SIG-M5 (cell line): ENCODE results near the gene SNX19.
"Not testable (repeated sequence)": the region's sequence is repeated elsewhere in the genome, so short reads cannot be mapped to it uniquely, and the experiment has no call there.

Experiments used
- DNase-seq: peaks from one replicate; lab custom pipeline; 2025; lab: John Stamatoyannopoulos, UW

The SNX19 gene, protein sequence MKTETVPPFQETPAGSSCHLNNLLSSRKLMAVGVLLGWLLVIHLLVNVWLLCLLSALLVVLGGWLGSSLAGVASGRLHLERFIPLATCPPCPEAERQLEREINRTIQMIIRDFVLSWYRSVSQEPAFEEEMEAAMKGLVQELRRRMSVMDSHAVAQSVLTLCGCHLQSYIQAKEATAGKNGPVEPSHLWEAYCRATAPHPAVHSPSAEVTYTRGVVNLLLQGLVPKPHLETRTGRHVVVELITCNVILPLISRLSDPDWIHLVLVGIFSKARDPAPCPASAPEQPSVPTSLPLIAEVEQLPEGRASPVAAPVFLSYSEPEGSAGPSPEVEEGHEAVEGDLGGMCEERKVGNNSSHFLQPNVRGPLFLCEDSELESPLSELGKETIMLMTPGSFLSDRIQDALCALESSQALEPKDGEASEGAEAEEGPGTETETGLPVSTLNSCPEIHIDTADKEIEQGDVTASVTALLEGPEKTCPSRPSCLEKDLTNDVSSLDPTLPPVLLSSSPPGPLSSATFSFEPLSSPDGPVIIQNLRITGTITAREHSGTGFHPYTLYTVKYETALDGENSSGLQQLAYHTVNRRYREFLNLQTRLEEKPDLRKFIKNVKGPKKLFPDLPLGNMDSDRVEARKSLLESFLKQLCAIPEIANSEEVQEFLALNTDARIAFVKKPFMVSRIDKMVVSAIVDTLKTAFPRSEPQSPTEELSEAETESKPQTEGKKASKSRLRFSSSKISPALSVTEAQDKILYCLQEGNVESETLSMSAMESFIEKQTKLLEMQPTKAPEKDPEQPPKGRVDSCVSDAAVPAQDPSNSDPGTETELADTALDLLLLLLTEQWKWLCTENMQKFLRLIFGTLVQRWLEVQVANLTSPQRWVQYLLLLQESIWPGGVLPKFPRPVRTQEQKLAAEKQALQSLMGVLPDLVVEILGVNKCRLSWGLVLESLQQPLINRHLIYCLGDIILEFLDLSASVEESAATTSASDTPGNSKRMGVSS

GRCh38 chr11:130916238-130916855 lies at the start of gene SNX19:
Gene SNX19 (minus strand): TSS chr11:130916479. CDS start chr11:130915939, 540 bp downstream.
- no peak for DNase-seq

GRCh38 chr11:130964058-130964792 lies 47.9 kb upstream of the SNX19 start:
- DNase-seq = no peak

DNA sequence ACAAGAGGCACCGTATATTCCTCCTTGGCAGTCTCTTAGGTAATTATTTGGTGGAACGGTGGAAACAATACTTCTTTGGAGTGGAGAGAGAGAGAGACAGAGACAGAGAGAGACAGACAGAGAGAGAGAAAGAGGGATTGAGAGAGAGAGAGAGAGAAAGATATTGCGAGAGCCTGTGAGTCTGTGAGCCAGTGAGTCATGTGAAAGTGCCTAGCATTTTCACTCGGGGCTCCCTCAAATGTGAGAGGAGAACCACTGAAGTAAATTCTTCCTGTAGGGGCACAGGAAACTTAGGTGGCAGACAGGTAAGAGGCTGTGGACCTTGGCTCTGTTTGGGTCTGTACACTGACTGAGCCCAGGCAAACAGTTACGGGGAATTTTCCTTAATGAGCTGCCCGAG lies 31.6 kb upstream of the SNX19 start:
- DNase-seq = no peak

GRCh38 chr11:130947481-130947880 lies 31.2 kb upstream of the SNX19 start:
- no peak for DNase-seq

DNA sequence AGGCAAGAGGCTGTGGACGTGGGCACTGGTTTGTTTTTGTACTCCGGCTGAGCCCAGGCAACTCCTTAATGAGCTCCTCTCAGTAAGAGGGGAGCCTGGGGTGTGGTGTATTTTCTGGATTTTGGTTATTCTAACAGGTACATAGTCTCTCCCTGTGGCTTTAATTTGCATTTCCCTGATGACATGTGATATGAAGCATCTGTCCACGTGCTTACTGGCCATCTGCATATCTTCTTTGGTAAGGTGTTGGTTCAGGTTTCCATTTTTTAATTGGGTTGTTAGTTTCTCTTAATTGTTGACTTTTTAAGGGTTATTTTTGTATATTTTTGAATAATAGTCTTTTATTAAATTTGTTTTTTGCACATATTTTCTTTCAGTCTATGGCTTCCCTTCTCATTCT lies 30.8 kb upstream of the SNX19 start:
- no peak for DNase-seq

GRCh38 chr11:130945896-130946295 lies 29.6 kb upstream of the SNX19 start:
- no peak for DNase-seq

DNA sequence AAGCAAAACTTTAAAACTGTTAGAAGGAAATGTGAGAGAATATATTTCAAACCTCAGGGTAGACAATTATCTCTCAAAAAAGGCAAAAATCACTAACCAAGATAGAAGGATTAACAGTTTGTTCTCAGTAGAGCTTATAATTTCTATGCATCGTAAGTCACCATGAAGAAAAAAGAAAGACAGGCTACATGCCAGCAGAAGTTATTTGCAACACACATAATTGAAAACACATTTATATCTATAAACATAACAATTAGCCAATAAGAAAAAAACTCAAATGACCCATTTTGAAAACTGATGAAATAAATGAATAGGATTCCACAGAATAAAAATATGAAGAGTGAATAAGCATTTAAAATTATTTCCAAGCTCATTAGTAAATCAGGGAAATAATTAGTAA lies 24.4 kb upstream of the SNX19 start:
- DNase-seq = no peak

DNA sequence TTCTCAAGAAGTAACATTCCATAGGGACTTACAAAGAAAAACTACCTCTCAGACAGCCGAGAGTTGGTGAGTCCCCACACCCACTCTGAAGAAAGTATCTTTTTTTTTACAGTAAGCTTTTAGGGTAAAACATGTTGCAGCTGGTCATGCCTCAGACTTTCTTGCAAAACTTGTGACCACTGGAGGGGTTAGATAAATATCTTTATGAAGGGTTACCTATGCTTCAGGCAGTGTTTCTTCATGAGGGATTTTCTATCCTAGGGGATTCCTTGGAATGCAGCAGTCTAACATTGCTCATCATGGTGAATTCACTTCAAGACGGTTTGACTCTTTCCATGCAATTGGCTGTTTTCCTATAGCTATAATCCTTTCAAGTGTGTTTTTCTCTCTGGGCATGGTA lies 20.8 kb upstream of the SNX19 start:
- DNase-seq = no peak

- DNase-seq = no peak
Observed at GRCh38 chr11:130932086-130932712, 15.9 kb upstream of the SNX19 start.

GRCh38 chr11:130924750-130925149 lies 8.5 kb upstream of the SNX19 start:
- DNase-seq = no peak

DNA sequence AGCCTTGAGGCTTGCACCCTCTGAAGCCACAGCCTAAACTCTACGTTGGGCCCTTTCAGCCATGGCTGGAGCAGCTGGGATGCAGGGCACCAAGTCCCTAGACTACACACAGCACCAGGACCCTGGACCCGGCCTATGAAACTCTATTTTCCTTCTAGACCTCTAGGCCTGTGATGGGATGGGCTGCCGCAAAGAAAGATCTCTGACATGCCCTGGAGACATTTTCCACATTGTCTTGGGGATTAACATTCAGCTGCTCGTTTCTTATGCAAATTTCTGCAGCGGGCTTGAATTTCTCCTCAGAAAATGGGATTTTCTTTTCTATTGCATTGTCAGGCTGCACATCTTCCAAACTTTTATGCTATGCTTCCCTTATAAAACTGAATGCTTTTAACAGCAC lies 4.3 kb upstream of the SNX19 start:
- not testable (repeated sequence) for DNase-seq

DNA sequence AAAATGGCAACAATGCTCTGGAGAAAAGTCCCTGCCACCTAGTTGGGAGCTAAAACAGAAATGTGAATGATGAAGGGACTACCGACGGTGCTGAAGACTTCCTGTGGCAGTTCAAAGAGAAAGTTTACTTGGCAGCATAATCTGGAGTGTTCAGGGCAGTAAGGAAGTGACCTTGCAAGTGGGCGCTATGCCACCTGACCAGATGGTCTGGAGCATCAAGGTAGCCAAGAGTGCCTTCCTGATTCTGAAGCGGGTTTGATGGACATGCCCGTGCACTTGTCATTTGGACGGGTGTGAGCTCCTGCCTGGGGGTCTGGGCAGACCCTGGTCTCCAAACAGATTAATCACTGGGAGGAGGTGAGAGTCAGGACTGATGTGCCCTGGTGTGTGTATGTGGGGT lies 1.8 kb upstream of the SNX19 start:
- no peak for DNase-seq

GRCh38 chr11:130916910-130917309 lies 631 bp upstream of the SNX19 start:
- no peak for DNase-seq

DNA sequence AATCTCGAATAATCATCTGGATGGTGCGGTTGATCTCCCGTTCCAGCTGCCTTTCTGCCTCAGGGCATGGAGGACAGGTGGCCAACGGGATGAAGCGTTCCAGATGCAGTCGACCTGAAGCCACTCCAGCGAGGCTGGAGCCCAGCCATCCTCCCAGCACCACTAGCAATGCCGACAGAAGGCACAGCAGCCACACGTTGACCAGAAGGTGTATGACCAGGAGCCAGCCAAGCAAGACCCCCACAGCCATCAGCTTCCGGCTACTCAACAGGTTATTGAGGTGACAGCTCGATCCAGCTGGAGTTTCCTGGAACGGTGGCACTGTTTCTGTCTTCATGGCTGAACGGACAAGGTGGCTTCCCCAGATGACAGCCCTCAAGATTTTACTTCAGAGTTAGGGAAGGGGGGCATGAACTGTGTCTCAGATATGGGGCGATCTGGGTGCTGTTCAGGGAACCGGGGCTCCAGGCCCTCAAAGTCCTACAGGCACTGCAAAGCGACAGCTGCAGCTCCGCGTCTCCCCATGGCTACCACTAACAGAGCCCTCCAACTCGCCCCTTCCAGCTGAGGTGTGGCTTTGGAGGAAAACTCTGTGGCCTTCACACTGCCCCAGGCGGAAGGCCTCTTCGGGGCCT lies 559 bp downstream of the SNX19 start:
- DNase-seq = no peak

GRCh38 chr11:130913268-130913667 lies 3.0 kb downstream of the SNX19 start:
- no peak for DNase-seq

GRCh38 chr11:130912552-130912951 lies 3.7 kb downstream of the SNX19 start:
- DNase-seq = no peak

GRCh38 chr11:130911306-130911705 lies 5.0 kb downstream of the SNX19 start:
- no peak for DNase-seq

DNA sequence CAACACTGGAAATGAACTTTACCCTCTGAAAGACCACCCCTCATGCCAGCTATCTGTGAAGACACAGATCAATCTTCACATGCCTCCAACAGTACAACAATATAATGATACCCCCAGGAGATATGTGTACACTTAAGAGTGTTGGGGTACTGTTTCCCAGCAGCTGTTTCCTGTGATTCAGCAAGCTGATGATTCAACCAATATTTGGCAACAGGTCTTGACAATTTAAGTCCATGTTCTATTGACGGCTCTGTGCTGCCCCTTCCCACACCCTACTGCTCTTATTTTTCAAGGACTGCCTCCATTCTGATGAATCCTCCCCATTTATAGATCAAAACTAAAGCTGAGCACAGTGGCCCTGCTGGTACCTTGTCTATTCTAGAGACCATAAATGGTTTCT lies 6.6 kb downstream of the SNX19 start:
- DNase-seq = no peak

DNA sequence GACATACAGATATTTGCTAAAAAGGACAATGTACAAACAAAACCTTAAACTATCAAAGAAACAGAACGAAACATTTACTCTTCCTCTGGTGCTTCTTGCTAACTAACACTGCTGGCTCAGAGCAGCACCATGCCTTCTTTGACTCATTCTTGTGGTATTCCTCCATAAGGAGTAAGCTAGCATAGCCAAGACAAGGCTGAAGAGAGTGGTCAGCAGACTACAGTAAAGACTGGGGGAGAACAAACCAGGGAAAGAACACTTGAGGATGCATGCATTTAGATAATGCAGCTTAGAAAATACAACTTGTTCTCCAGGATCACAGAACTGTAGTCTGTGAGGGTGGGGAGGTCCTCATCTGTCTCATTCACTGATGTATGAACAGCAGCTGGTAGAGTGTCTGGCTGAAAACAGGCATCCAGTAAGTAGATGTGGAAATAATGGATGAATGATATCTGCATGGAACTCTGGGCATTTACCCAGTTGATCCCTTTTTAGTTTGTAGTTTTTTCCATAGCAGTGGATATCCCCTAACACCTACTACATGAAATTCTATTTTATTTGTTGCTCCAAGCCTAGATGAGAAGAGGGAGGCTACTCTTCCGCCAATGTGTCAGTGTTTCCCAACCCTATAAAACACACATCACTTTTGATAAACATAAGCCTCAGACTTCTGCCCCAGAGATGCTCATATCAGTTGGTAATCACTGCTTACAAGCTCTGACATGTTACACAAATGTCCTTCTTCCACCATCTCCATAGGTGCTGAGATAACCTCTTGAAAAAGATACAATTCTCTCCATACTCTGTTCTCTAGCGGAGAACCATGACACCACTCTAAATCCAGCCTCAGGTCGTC lies 7.3 kb downstream of the SNX19 start:
- DNase-seq = no peak

GRCh38 chr11:130908061-130908460 lies 8.2 kb downstream of the SNX19 start:
- no peak for DNase-seq
